ENCODE results near the gene CTNNA2. TPM values are rescaled to one million over a fixed set of nuclear protein-coding genes. Genes with fewer than 3 reads are reported as not detected.

Gene CTNNA2
- total and polyA plus RNA-seq, 2 of the 8 experiments (the other 6 are each of a cell fraction or from before 2014, with no cell fraction given), result 3.9 to 9.0 TPM

DNA sequence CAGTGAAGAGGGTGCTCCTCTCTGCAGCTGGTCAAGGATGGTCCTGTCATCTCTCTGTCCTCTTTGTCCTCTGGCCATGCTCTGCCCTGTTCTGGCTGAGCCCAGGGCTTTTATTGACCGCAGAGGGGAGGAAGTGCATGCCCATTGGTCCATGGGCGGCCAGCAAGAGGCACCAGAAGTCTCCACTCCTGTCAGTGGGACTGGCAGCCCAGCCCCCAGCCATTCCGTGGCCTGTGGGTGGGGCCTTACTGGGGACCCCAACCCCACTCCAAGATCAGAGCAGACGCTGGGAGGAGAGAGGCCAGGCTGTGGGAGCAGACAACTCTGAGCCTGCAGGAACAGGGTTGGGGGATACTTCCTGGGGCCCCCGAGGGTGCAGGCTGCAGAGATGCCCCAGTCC is 156.9 kb downstream of the CTNNA2 start (continued):
- TF ChIP-seq, protein P1, sequence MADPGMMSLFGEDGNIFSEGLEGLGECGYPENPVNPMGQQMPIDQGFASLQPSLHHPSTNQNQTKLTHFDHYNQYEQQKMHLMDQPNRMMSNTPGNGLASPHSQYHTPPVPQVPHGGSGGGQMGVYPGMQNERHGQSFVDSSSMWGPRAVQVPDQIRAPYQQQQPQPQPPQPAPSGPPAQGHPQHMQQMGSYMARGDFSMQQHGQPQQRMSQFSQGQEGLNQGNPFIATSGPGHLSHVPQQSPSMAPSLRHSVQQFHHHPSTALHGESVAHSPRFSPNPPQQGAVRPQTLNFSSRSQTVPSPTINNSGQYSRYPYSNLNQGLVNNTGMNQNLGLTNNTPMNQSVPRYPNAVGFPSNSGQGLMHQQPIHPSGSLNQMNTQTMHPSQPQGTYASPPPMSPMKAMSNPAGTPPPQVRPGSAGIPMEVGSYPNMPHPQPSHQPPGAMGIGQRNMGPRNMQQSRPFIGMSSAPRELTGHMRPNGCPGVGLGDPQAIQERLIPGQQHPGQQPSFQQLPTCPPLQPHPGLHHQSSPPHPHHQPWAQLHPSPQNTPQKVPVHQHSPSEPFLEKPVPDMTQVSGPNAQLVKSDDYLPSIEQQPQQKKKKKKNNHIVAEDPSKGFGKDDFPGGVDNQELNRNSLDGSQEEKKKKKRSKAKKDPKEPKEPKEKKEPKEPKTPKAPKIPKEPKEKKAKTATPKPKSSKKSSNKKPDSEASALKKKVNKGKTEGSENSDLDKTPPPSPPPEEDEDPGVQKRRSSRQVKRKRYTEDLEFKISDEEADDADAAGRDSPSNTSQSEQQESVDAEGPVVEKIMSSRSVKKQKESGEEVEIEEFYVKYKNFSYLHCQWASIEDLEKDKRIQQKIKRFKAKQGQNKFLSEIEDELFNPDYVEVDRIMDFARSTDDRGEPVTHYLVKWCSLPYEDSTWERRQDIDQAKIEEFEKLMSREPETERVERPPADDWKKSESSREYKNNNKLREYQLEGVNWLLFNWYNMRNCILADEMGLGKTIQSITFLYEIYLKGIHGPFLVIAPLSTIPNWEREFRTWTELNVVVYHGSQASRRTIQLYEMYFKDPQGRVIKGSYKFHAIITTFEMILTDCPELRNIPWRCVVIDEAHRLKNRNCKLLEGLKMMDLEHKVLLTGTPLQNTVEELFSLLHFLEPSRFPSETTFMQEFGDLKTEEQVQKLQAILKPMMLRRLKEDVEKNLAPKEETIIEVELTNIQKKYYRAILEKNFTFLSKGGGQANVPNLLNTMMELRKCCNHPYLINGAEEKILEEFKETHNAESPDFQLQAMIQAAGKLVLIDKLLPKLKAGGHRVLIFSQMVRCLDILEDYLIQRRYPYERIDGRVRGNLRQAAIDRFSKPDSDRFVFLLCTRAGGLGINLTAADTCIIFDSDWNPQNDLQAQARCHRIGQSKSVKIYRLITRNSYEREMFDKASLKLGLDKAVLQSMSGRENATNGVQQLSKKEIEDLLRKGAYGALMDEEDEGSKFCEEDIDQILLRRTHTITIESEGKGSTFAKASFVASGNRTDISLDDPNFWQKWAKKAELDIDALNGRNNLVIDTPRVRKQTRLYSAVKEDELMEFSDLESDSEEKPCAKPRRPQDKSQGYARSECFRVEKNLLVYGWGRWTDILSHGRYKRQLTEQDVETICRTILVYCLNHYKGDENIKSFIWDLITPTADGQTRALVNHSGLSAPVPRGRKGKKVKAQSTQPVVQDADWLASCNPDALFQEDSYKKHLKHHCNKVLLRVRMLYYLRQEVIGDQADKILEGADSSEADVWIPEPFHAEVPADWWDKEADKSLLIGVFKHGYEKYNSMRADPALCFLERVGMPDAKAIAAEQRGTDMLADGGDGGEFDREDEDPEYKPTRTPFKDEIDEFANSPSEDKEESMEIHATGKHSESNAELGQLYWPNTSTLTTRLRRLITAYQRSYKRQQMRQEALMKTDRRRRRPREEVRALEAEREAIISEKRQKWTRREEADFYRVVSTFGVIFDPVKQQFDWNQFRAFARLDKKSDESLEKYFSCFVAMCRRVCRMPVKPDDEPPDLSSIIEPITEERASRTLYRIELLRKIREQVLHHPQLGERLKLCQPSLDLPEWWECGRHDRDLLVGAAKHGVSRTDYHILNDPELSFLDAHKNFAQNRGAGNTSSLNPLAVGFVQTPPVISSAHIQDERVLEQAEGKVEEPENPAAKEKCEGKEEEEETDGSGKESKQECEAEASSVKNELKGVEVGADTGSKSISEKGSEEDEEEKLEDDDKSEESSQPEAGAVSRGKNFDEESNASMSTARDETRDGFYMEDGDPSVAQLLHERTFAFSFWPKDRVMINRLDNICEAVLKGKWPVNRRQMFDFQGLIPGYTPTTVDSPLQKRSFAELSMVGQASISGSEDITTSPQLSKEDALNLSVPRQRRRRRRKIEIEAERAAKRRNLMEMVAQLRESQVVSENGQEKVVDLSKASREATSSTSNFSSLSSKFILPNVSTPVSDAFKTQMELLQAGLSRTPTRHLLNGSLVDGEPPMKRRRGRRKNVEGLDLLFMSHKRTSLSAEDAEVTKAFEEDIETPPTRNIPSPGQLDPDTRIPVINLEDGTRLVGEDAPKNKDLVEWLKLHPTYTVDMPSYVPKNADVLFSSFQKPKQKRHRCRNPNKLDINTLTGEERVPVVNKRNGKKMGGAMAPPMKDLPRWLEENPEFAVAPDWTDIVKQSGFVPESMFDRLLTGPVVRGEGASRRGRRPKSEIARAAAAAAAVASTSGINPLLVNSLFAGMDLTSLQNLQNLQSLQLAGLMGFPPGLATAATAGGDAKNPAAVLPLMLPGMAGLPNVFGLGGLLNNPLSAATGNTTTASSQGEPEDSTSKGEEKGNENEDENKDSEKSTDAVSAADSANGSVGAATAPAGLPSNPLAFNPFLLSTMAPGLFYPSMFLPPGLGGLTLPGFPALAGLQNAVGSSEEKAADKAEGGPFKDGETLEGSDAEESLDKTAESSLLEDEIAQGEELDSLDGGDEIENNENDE (IDR thresholded peaks at IDR 0.05; ENCODE audit: insufficient replicate concordance, low read length), result no peak
- no peak for TF ChIP-seq SUZ12 (IDR thresholded peaks at IDR 0.05; ENCODE audit: low read length)
- no peak for TF ChIP-seq KDM4A (IDR thresholded peaks at IDR 0.05; ENCODE audit: low read depth, low read length, severe bottlenecking)
- no peak for TF ChIP-seq FOSL1 (IDR thresholded peaks at IDR 0.05; ENCODE audit: insufficient read depth, low read depth, low read length)
- TF ChIP-seq BCL11A (IDR thresholded peaks at IDR 0.05; ENCODE audit: low read depth in 2 of 2, low read length in 2 of 2), result no peak
- TF ChIP-seq CTBP2 (IDR thresholded peaks at IDR 0.05; ENCODE audit: borderline replicate concordance, insufficient read depth, insufficient read length, low read length), result no peak
- no peak for TF ChIP-seq POLR2A (IDR thresholded peaks at IDR 0.05; ENCODE audit: control extremely low read depth in 1 of 2, low read depth in 2 of 2, low read length in 2 of 2)
- no peak for TF ChIP-seq SAP30 (IDR thresholded peaks at IDR 0.05; ENCODE audit: insufficient read depth, insufficient replicate concordance, low read length)

All from H1 (cell line).